ENCODE measurements around the gene PTPRA. TPM values are rescaled to one million over a fixed set of nuclear protein-coding genes. Genes with fewer than 3 reads are reported as not detected.

PTPRA gene
- total and polyA plus RNA-seq, 12 donors: 16.3 to 94.7 (median 46.3) TPM

DNA sequence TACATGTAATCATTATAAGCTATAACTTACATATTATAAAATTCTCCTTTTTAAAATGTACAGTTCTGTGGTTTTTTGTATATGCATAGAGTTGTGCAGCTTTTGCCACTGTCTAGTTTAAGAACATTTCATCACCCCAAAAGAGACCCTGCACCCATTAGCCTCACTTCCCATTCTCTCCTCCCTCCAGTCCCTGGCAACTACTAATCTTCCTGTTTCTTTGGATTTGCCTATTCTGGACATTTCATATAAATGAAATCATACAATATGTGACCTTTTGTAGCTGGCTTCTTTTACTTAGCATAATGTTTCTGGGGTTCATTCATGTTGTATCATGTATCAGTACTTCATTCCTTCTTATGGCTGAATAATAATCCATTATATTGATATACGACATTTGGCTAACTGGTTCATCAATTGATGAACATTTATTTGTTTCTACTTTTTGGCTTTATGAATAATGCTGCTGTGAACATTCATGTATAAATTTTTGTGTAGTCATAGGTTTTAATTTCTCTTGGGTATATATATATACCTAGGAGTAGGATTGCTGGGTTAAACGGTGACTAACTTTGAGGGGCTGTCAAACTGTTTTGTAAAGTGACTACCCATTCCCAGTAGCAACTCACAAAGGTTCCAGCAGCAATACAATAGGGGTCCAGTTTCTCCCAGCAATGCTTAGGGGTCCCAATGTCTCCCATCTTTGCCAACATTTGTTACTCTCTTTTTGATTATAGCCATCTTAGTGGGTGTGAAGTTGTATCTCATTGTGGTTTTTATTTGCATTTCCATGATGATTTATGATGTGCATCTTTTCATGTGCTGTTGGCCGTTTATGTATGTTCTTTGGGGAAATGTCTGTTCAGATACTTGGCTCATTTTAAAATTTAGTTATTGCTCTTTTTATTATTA lies 10.7 kb downstream of the PTPRA start:
- H3K4me1 ChIP-seq (replicated peaks in 1 of 2): peaks cover 5 to 8% of the 10 kb centered on the region in 2 donors
- intact Hi-C loops (cut with DNase I): no loop called here
- H3K27ac ChIP-seq: no peak overlapping the region
- DNase-seq: no peak
- no peaks in the 10 kb centered on the region for H3K36me3 ChIP-seq (replicated peaks in 1 of 2)
- H3K27me3 ChIP-seq: no peaks in the 10 kb centered on the region
- TF ChIP-seq POLR2A (IDR thresholded peaks at IDR 0.05): no peak
- TF ChIP-seq, protein P1, sequence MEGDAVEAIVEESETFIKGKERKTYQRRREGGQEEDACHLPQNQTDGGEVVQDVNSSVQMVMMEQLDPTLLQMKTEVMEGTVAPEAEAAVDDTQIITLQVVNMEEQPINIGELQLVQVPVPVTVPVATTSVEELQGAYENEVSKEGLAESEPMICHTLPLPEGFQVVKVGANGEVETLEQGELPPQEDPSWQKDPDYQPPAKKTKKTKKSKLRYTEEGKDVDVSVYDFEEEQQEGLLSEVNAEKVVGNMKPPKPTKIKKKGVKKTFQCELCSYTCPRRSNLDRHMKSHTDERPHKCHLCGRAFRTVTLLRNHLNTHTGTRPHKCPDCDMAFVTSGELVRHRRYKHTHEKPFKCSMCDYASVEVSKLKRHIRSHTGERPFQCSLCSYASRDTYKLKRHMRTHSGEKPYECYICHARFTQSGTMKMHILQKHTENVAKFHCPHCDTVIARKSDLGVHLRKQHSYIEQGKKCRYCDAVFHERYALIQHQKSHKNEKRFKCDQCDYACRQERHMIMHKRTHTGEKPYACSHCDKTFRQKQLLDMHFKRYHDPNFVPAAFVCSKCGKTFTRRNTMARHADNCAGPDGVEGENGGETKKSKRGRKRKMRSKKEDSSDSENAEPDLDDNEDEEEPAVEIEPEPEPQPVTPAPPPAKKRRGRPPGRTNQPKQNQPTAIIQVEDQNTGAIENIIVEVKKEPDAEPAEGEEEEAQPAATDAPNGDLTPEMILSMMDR (IDR thresholded peaks at IDR 0.05): no peak
- H3K4me3 ChIP-seq: no peak overlapping the region
- no peaks in the 10 kb centered on the region for H3K9me3 ChIP-seq (replicated peaks in 1 of 3)
- WGBS, 4 donors: 73 to 80% (median 77%) methylated on average over 3 of the region's 3 CpGs

- 81 to 94% (median 90%) methylated on average over 3 of the region's 3 CpGs for WGBS, 4 donors
- H3K4me3 ChIP-seq: no peak overlapping the region
- peaks cover 11 to 17% of the 10 kb centered on the region in 2 donors for H3K4me1 ChIP-seq (replicated peaks in 1 of 2)
- no peak overlapping the region for H3K27ac ChIP-seq
- no peaks in the 10 kb centered on the region for H3K9me3 ChIP-seq (replicated peaks in 1 of 3)
- no peak for DNase-seq
- TF ChIP-seq POLR2A (IDR thresholded peaks at IDR 0.05): no peak
- TF ChIP-seq, protein P1 (IDR thresholded peaks at IDR 0.05): no peak
- no peaks in the 10 kb centered on the region for H3K36me3 ChIP-seq (replicated peaks in 1 of 2)
- intact Hi-C loops (cut with DNase I): no loop called here
- H3K27me3 ChIP-seq: no peaks in the 10 kb centered on the region
Observed at GRCh38 chr20:2887715-2888114, 14.4 kb downstream of the PTPRA start.

DNA sequence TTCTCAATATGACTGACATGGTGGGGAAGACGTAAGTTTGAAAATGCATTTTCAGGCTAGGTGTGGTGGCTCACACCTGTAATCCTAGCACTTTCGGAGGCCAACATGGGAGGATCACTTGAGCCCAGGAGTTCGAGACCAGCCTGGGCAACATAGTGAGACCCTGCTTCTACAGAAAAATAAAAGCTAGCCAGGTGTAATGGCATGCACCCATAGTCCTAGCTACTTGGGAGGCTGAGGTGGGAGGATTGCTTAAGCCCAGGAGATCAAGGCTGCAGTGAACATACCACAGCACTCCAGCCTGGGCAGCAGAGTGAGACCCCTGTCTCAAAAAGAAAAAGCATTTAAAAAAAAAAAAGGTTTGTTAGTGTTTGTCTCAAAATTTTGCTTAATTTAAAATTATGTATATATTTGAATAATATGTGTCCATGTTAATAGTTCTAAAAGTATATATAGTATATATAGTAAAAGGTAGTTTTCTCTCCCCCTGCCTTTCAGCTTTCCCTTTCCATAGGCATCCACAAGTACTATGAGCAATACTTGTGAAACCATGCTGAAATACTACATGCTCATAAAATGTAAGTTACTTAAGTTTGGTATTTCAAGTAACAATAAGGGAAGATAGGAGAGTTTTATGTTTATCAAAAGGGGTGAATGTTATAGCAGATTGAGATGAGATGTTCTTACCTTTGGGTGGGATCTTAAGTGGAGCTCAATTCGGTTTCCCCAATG lies 15.1 kb downstream of the PTPRA start:
- WGBS, 4 donors: 89 to 94% (median 90%) methylated on average over 4 of the region's 4 CpGs
- H3K27me3 ChIP-seq: no peaks in the 10 kb centered on the region
- H3K4me1 ChIP-seq (replicated peaks in 1 of 2): peaks cover 11 to 24% of the 10 kb centered on the region in 2 donors
- H3K27ac ChIP-seq: no peak overlapping the region
- TF ChIP-seq POLR2A (IDR thresholded peaks at IDR 0.05): no peak
- TF ChIP-seq, protein P1 (IDR thresholded peaks at IDR 0.05): no peak
- intact Hi-C loops (cut with DNase I): no loop called here
- H3K36me3 ChIP-seq (replicated peaks in 1 of 2): no peaks in the 10 kb centered on the region
- H3K9me3 ChIP-seq (replicated peaks in 1 of 3): no peaks in the 10 kb centered on the region
- no peak for DNase-seq
- no peak overlapping the region for H3K4me3 ChIP-seq

DNA sequence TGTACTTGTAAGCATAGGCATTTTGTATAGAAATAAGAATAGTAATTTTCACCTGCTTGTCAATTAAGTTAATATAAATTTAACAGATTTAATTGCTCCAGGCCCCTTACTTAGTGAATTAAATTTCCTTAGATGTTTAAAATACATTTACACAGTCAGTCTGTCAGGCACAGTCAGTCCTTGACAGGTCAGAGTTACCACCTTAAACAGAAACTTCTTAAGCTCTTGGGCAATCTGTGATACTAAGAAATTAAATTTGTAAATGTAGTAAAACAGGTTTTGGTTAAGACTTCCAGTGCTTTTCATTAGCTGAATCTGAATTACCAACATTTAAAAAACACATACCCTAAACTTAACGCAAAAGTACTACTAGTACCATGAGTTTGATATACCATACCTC lies 15.9 kb downstream of the PTPRA start:
- Histone ChIP-seq H3K4me1 (replicated peaks in 1 of 2) (peaks cover 11 to 28% of the 10 kb centered on the region in 2 donors), H3K27me3 (no peaks in the 10 kb centered on the region), H3K9me3 (replicated peaks in 1 of 3) (no peaks in the 10 kb centered on the region), H3K36me3 (replicated peaks in 1 of 2) (no peaks in the 10 kb centered on the region), H3K27ac (no peak overlapping the region), H3K4me3 (no peak overlapping the region)
- WGBS, 4 donors: 82 to 97% (median 94%) methylated on average over 1 of the region's 1 CpG
- TF ChIP-seq, protein P1 (IDR thresholded peaks at IDR 0.05): no peak
- no peak for TF ChIP-seq POLR2A (IDR thresholded peaks at IDR 0.05)
- intact Hi-C loops (cut with DNase I): no loop called here
- DNase-seq: no peak

Measured in adrenal gland (tissue), 12 donors.